B cell (primary cell): ENCODE measurements around the gene FBXL20. TPM values are rescaled to one million over a fixed set of nuclear protein-coding genes. Genes with fewer than 3 reads are reported as not detected.

Experiments used
- ATAC-seq: fragments of 200-7000 bp; cut with Tn5 transposase; one replicate; pipeline ENCODE4 v1.10.0; 2021; ENCODE audit warnings: low read depth, mild to moderate bottlenecking, moderate number of reproducible peaks, moderate library complexity
- CTCF ChIA-PET: fragments of 350-600 bp; sonication (Branson Sonifier 250); formaldehyde crosslinking; loops from one replicate; lab custom pipeline; 2021; ENCODE audit warnings: antibody characterized with exemption, inconsistent platforms; lab: Charles Lee
- POLR2A ChIA-PET: fragments of 350-600 bp; sonication (Branson Sonifier 250); formaldehyde crosslinking; loops from one replicate; lab custom pipeline; 2021; ENCODE audit warnings: antibody characterized with exemption; lab: Charles Lee
- DNase-seq: peaks from one replicate; pipeline ENCODE4 v3.0.0; 2013
- H2AFZ ChIP-seq: 2 replicates; pipeline ENCODE4 v1.6.1; 2012; ENCODE audit warnings: mild to moderate bottlenecking, low read depth, low read length; ENCODE audit not compliant: insufficient read depth, poor library complexity, severe bottlenecking
- H3K27ac ChIP-seq, 2 donors: 1 replicate in 1 of 2; 2 replicates in 1 of 2; pipeline ENCODE4 v1.5.1; 2012 to 2013; ENCODE audit warnings: low read length in 2 of 2, mild to moderate bottlenecking in 2 of 2, moderate library complexity in 1 of 2
- H3K27me3 ChIP-seq, 4 experiments: fragments of 200-600 bp in 1 of 4; sonication (generic) in 1 of 4; replicated peaks in 1 of 4; 1 replicate in 2 of 4; 2 replicates in 2 of 4; pipeline versions ENCODE4 v1.6.1 to v1.7.0; 2013 to 2016; ENCODE audit warnings: low read length in 3 of 4, mild to moderate bottlenecking in 2 of 4, mixed read lengths in 1 of 4, moderate library complexity in 1 of 4; ENCODE audit not compliant: insufficient read depth in 4 of 4, control insufficient read depth in 3 of 4; ENCODE audit errors: control extremely low read depth in 1 of 4
- H3K36me3 ChIP-seq, 2 experiments: replicated peaks in 1 of 2; 1 replicate in 1 of 2; 2 replicates in 1 of 2; pipeline versions ENCODE4 v1.6.1 to v1.7.1; 2013; ENCODE audit warnings: low read length in 1 of 2; ENCODE audit not compliant: insufficient read depth in 2 of 2, control insufficient read depth in 1 of 2; ENCODE audit errors: control extremely low read depth in 1 of 2, extremely low read depth in 1 of 2
- H3K4me1 ChIP-seq, 2 donors: fragments of 200-600 bp in 1 of 2; sonication (generic) in 1 of 2; 1 replicate in 1 of 2; 2 replicates in 1 of 2; pipeline versions ENCODE4 v1.5.1 to v1.6.1; 2013 to 2017; ENCODE audit warnings: low read length in 2 of 2; ENCODE audit not compliant: control insufficient read depth in 2 of 2, insufficient read depth in 2 of 2
- H3K4me2 ChIP-seq: replicated peaks from 2 replicates; pipeline ENCODE3; 2012; ENCODE audit warnings: mild to moderate bottlenecking, low read depth, low read length; ENCODE audit not compliant: poor library complexity, severe bottlenecking
- H3K4me3 ChIP-seq, 5 experiments: fragments of 200-600 bp in 1 of 5; sonication (generic) in 1 of 5; 1 replicate in 3 of 5; 2 replicates in 2 of 5; pipeline versions ENCODE4 v1.5.1 to v1.7.0; 2011 to 2016; ENCODE audit warnings: low read length in 4 of 5, mild to moderate bottlenecking in 4 of 5, low read depth in 2 of 5, control low read depth in 1 of 5, moderate library complexity in 1 of 5; ENCODE audit not compliant: insufficient read depth in 1 of 5; ENCODE audit errors: control extremely low read depth in 1 of 5, extremely low read depth in 1 of 5
- H3K79me2 ChIP-seq: fragments of 200-600 bp; sonication (generic); one replicate; pipeline ENCODE4 v1.6.0; 2016; ENCODE audit warnings: low read length; ENCODE audit not compliant: control insufficient read depth, insufficient read depth
- H3K9ac ChIP-seq: fragments of 200-600 bp; sonication (generic); 2 replicates; pipeline ENCODE4 v1.6.1; 2017; ENCODE audit warnings: mild to moderate bottlenecking, low read length, moderate library complexity
- H3K9me3 ChIP-seq, 3 donors: one replicate each; pipeline versions ENCODE4 v1.6.1 to v1.7.1; 2013; ENCODE audit warnings: low read length in 2 of 3; ENCODE audit not compliant: control insufficient read depth in 2 of 3, insufficient read depth in 1 of 3; ENCODE audit errors: control extremely low read depth in 1 of 3
- H4K20me1 ChIP-seq: 2 replicates; pipeline ENCODE4 v1.6.0; 2012; ENCODE audit warnings: mild to moderate bottlenecking, low read length; ENCODE audit not compliant: insufficient read depth, control insufficient read depth, poor library complexity, severe bottlenecking
- H3K27ac Mint-ChIP-seq: one replicate; pipeline ENCODE4 v1.8.0; 2021; ENCODE audit warnings: mixed read lengths
- H3K27me3 Mint-ChIP-seq: one replicate; pipeline ENCODE4 v1.8.0; 2021; ENCODE audit warnings: mixed read lengths
- H3K4me1 Mint-ChIP-seq: one replicate; pipeline ENCODE4 v1.8.0; 2021; ENCODE audit warnings: mixed read lengths
- H3K4me3 Mint-ChIP-seq: one replicate; pipeline ENCODE4 v1.8.0; 2021; ENCODE audit warnings: mixed read lengths
- H3K9me3 Mint-ChIP-seq: one replicate; pipeline ENCODE4 v1.8.0; 2022; ENCODE audit warnings: mixed read lengths; ENCODE audit not compliant: insufficient read depth
- CTCF ChIP-seq: fragments of 200-600 bp; IDR thresholded peaks from one replicate; pipeline ENCODE4 v1.8.0; 2022; ENCODE audit warnings: antibody characterized with exemption, mild to moderate bottlenecking
- EZH2 ChIP-seq: IDR thresholded peaks from 2 replicates; pipeline ENCODE4 v1.6.1; 2012; ENCODE audit warnings: borderline replicate concordance, low read depth, mild to moderate bottlenecking, moderate library complexity, low read length; ENCODE audit not compliant: insufficient read depth, poor library complexity, severe bottlenecking
- WGBS: methylation state at CpG from one replicate; pipeline ENCODE4 v1.1.5; 2013; ENCODE audit warnings: missing lambda C conversion rate; ENCODE audit not compliant: insufficient coverage; 5-methylcytosine and 5-hydroxymethylcytosine counted together
- intact Hi-C: fragments of 100-400 bp; cut with micrococcal nuclease; formaldehyde crosslinking; loops from one replicate; pipeline ENCODE4 v1.10.0; 2022
- polyA plus RNA-seq: library from polyadenylated mRNA; depleted of rRNA; stranded (reverse); fragments of >200 nt; gene quantifications from 2 replicates; pipeline ENCODE4 v1.2.3, GENCODE V29; 2012
- total RNA-seq, 2 donors: library from RNA; stranded (reverse); fragments of 120-200 nt in 1 of 2; gene quantifications; 1 replicate in 1 of 2; 2 replicates in 1 of 2; pipeline versions ENCODE4 v1.2.3 to v1.2.4, GENCODE V29; 2013 to 2022

Gene FBXL20
- total and polyA plus RNA-seq, 2 donors (not counting 1 experiment from before 2014, with no cell fraction given) = 6.1 to 36.2 TPM

DNA sequence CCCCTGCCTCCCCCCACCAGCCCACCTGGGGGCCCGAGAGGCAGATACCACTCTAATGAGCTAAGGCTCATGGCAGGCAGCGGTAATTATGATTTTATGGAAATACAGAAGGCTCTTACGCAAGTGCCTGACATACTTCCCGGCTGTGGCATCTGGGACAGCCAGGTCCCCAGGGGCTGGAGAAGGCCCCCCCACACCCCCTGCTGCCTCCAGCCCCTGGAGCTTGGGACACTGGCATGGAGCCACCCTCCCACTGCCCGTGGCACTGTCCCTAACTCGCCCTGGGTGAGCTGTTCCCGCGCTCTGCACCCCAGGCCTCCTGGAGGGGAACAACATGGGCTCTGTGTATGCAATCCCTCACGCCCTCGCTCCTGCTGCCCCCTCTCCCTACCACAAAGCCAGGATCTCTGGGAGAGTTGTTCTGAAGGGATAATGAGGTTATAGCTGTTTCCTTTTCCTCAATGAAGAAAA is 170.3 kb downstream of the FBXL20 start:
- Histone ChIP-seq H3K9ac (no peak overlapping the region), H3K36me3 (no peaks in the 10 kb centered on the region), H3K27me3 (peaks cover 0 to 56% (median 37%) of the 10 kb centered on the region in 4 experiments), H3K79me2 (no peaks in the 10 kb centered on the region), H3K27ac (no peak overlapping the region), H3K4me1 (peaks cover 15 to 20% of the 10 kb centered on the region in 2 donors), H4K20me1 (no peaks in the 10 kb centered on the region), H2AFZ (no peak overlapping the region), H3K4me2 (no peak overlapping the region), H3K4me3 (no peak overlapping the region), H3K9me3 (peaks cover 0 to 7% (median 0%) of the 10 kb centered on the region in 3 donors)
- ChIA-PET CTCF (interaction anchor here (0.6 to 21.4 kb wide), 10 partner anchors 10 to 270 kb away, joined by 3 to 707 read pairs (median 10); partner anchors contain the start of genes ARL5C and RPL19), POLR2A (interaction anchor here (0.7 to 1.4 kb wide), 3 partner anchors 22 to 1668 kb away, joined by 5 read pairs; no protein-coding TSS in a partner anchor)
- ATAC-seq = no peak
- Mint-ChIP-seq H3K27ac (no peak overlapping the region), H3K27me3 (peaks cover 45% of the 10 kb centered on the region), H3K4me1 (peaks cover 17% of the 10 kb centered on the region), H3K4me3 (no peak overlapping the region), H3K9me3 (no peaks in the 10 kb centered on the region)
- intact Hi-C loops = no loop called here
- TF ChIP-seq CTCF (no peak), EZH2 (no peak)
- WGBS = 94% methylated on average over 2 of the region's 10 CpGs
- DNase-seq = peak; percentile 6

GRCh38 chr17:39230361-39230760 is 171.1 kb downstream of the FBXL20 start:
- CTCF ChIA-PET = interaction anchor here (0.9 to 21.4 kb wide), 7 partner anchors 8 to 247 kb away, joined by 3 to 707 read pairs (median 26); partner anchors contain the start of genes ARL5C and RPL19
- no peaks in the 10 kb centered on the region for H3K9me3 Mint-ChIP-seq
- H2AFZ ChIP-seq = no peak overlapping the region

More at GRCh38 chr17:39230361-39230760, 171.1 kb downstream of the FBXL20 start:
- Histone ChIP-seq H3K27ac (no peak overlapping the region), H3K4me1 (peaks cover 22 to 28% of the 10 kb centered on the region in 2 donors), H3K4me3 (no peak overlapping the region), H4K20me1 (no peaks in the 10 kb centered on the region), H3K79me2 (no peaks in the 10 kb centered on the region), H3K9me3 (peaks cover 0 to 10% (median 0%) of the 10 kb centered on the region in 3 donors), H3K4me2 (no peak overlapping the region), H3K27me3 (peaks cover 0 to 63% (median 41%) of the 10 kb centered on the region in 4 experiments), H3K36me3 (no peaks in the 10 kb centered on the region), H3K9ac (no peak overlapping the region)
- no peak for TF ChIP-seq EZH2
- no peak for TF ChIP-seq CTCF
- Mint-ChIP-seq H3K27ac (no peak overlapping the region), H3K4me1 (peaks cover 17% of the 10 kb centered on the region), H3K4me3 (no peak overlapping the region), H3K27me3 (peaks cover 46% of the 10 kb centered on the region)
- ATAC-seq (no peak), DNase-seq (no peak)
- WGBS = no CpG with 5 or more reads among the region's 1 CpG
- POLR2A ChIA-PET = interaction anchor here (1.2 kb wide), 1 partner anchor 23 kb away, joined by 5 read pairs; no protein-coding TSS in a partner anchor
- intact Hi-C loops = no loop called here
